ENCODE measurements around the gene TENM4. TPM values are rescaled to one million over a fixed set of nuclear protein-coding genes. Genes with fewer than 3 reads are reported as not detected.

Gene TENM4
- total RNA-seq, 2 experiments from 2014 or later: not detected

DNA sequence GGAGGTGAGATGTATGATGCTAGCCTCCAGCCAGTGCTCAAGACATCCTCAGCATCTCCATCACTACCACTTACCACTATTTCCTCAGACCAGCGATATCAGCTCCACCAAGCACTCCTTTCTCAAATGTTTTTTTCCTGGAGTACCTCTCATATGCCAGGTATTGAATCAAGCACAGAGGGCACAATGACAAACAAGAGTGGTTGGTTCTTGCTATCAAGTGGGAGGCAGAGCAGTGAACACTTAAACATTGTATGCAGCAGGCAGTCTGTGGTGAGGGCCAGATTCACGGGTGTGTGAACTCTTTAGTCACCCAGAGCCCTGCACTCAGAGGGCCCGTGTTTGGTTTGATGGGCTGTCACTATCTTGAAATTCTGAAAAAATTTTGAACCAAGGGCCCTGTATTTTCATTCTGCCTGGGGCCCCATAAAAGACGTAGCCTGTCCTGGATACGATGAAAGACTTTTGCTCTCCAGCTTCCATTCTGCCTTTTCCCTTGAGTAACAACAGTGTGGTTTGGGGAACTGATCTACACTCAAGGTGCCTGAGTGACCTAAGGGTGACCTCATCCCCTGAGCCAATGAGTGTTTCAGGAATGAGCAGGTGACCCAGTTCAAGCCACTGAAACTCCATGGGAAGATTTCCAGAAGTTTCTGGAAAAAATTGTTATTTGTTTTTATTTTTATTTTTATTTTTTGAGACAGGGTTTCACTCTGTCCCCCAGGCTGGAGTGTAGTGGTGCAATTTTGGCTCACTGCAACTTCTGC is 517.8 kb downstream of the TENM4 start:
- CTCF ChIA-PET: no interaction called here
- no peaks in the 10 kb centered on the region for H3K4me1 Mint-ChIP-seq (ENCODE audit: low read depth)
- no peaks in the 10 kb centered on the region for H3K9me3 Mint-ChIP-seq
- DNase-seq: no peak
- no peak overlapping the region for H3K27ac Mint-ChIP-seq
- peaks cover 2% of the 10 kb centered on the region for H3K27me3 Mint-ChIP-seq
- no peak for ATAC-seq
- intact Hi-C loops (cut with micrococcal nuclease): no loop called here
- POLR2A ChIA-PET: no interaction called here
- H3K4me3 Mint-ChIP-seq: no peak overlapping the region
- H3K36me3 Mint-ChIP-seq (ENCODE audit: low read depth): no peaks in the 10 kb centered on the region
- TF ChIP-seq CTCF (IDR thresholded peaks at IDR 0.05): no peak

GRCh38 chr11:78921509-78921908 is 519.3 kb downstream of the TENM4 start:
- H3K9me3 Mint-ChIP-seq: no peaks in the 10 kb centered on the region
- no peak overlapping the region for H3K27ac Mint-ChIP-seq
- H3K27me3 Mint-ChIP-seq: peaks cover 2% of the 10 kb centered on the region
- CTCF ChIA-PET: no interaction called here
- no peaks in the 10 kb centered on the region for H3K4me1 Mint-ChIP-seq (ENCODE audit: low read depth)
- DNase-seq: no peak
- no peak for ATAC-seq
- no peak for TF ChIP-seq CTCF (IDR thresholded peaks at IDR 0.05)
- no peak overlapping the region for H3K4me3 Mint-ChIP-seq
- POLR2A ChIA-PET: no interaction called here
- intact Hi-C loops (cut with micrococcal nuclease): no loop called here
- H3K36me3 Mint-ChIP-seq (ENCODE audit: low read depth): no peaks in the 10 kb centered on the region

- ATAC-seq (no peak), DNase-seq (no peak)
- Mint-ChIP-seq H3K9me3 (no peaks in the 10 kb centered on the region), H3K4me3 (no peak overlapping the region), H3K36me3 (ENCODE audit: low read depth) (no peaks in the 10 kb centered on the region), H3K27ac (no peak overlapping the region), H3K4me1 (ENCODE audit: low read depth) (no peaks in the 10 kb centered on the region), H3K27me3 (no peaks in the 10 kb centered on the region)
- no peak for TF ChIP-seq CTCF (IDR thresholded peaks at IDR 0.05)
- intact Hi-C loops (cut with micrococcal nuclease): no loop called here
- ChIA-PET CTCF (no interaction called here), POLR2A (no interaction called here)
Measured at GRCh38 chr11:78920329-78920728, 520.5 kb downstream of the TENM4 start.

DNA sequence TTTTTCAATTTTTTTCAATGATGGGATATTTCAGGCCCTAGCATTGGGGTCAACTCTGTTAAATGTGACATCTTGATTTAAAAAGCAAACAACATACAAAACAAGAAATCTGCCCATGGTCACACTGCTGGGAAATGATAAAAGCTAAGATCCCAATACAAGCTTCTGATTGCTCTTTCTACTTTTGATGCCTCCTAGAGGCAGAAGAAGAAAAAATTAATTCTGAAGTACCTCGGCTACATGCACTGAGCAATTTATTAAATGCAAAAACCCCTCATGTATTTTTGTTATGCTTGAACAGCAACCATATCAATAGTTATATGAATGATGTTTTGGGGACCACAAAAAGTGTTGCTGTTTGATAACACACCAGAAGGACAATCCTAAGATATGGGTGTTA is 524.1 kb downstream of the TENM4 start:
- intact Hi-C loops (cut with micrococcal nuclease): no loop called here
- ChIA-PET POLR2A (no interaction called here), CTCF (interaction anchor here (0.7 kb wide), 1 partner anchor 114 kb away, joined by 3 read pairs; no protein-coding TSS in a partner anchor)
- H3K27ac Mint-ChIP-seq: no peak overlapping the region
- no peak for TF ChIP-seq CTCF (IDR thresholded peaks at IDR 0.05)
- peaks cover 2% of the 10 kb centered on the region for H3K9me3 Mint-ChIP-seq
- H3K4me1 Mint-ChIP-seq (ENCODE audit: low read depth): no peaks in the 10 kb centered on the region
- H3K4me3 Mint-ChIP-seq: no peak overlapping the region
- ATAC-seq (no peak), DNase-seq (no peak)
- no peaks in the 10 kb centered on the region for H3K27me3 Mint-ChIP-seq
- H3K36me3 Mint-ChIP-seq (ENCODE audit: low read depth): no peaks in the 10 kb centered on the region

GRCh38 chr11:78914503-78914902 is 526.3 kb downstream of the TENM4 start:
- no peak for TF ChIP-seq CTCF (IDR thresholded peaks at IDR 0.05)
- Mint-ChIP-seq H3K36me3 (ENCODE audit: low read depth) (no peaks in the 10 kb centered on the region), H3K27ac (no peak overlapping the region), H3K4me1 (ENCODE audit: low read depth) (no peaks in the 10 kb centered on the region), H3K27me3 (no peaks in the 10 kb centered on the region), H3K9me3 (peaks cover 2% of the 10 kb centered on the region), H3K4me3 (no peak overlapping the region)
- ChIA-PET CTCF (no interaction called here), POLR2A (no interaction called here)
- DNase-seq (no peak), ATAC-seq (no peak)
- intact Hi-C loops (cut with micrococcal nuclease): no loop called here

All from activated CD8-positive, alpha-beta T cell treated with anti-CD3 and anti-CD28 coated beads for 36 hours (primary cell).